HepG2 (cell line): ENCODE results near the gene TDP2. TPM values are rescaled to one million over a fixed set of nuclear protein-coding genes. Genes with fewer than 3 reads are reported as not detected.
A peak's percentile ranks its signal among the peaks of the same experiment; 100 is the strongest.

ENCODE experiments used
- ATAC-seq: fragments of 200-7000 bp; cut with Tn5 transposase; 3 replicates; pipeline ENCODE4 v1.9.1; 2020; ENCODE audit warnings: mild to moderate bottlenecking, moderate library complexity
- BruUV-seq: library from RNA; stranded (reverse); fragments of 400-500 nt; replicated peaks from 2 replicates; lab custom pipeline; 2021; lab: Mats Ljungman, UMichigan
- CTCF ChIA-PET: fragments of 300-600 bp; formaldehyde crosslinking; extraction: SDS; loops from one replicate; lab custom pipeline; 2021; ENCODE audit warnings: low total read pairs, inconsistent platforms, low intra/inter-chr PET ratio; lab: Yijun Ruan, JAX
- POLR2A ChIA-PET: fragments of 350-600 bp; sonication (Branson Sonifier 250); formaldehyde crosslinking; loops from one replicate; lab custom pipeline; 2020; ENCODE audit warnings: antibody characterized with exemption, inconsistent platforms; lab: Yijun Ruan, JAX
- DNase-seq: peaks from one replicate; pipeline ENCODE4 v3.0.0-alpha.2; 2015; ENCODE audit warnings: low spot score
- FAIRE-seq: peaks from 3 replicates; lab custom pipeline; 2011; peaks lifted over from hg19 to GRCh38; lab: Jason Lieb, UNC
- H2AFZ ChIP-seq: one replicate; pipeline ENCODE4 v1.6.1; 2011; ENCODE audit warnings: low read length, inconsistent platforms
- H3K27ac ChIP-seq: fragments of 300-600 bp; 3 replicates; pipeline ENCODE4 v1.8.0; 2011; ENCODE audit warnings: mixed run types, mild to moderate bottlenecking, mixed read lengths, low read length, inconsistent platforms; ENCODE audit not compliant: insufficient read depth; ENCODE audit errors: extremely low read length
- H3K27me3 ChIP-seq, 2 experiments: fragments of 200-600 bp in 1 of 2; 2 replicates in 1 of 2; 3 replicates in 1 of 2; pipeline versions ENCODE4 v1.6.0 to v1.8.0; 2011; ENCODE audit warnings: low read length in 2 of 2, mild to moderate bottlenecking in 2 of 2, moderate library complexity in 2 of 2, inconsistent platforms in 1 of 2; ENCODE audit not compliant: insufficient read depth in 2 of 2, control insufficient read depth in 1 of 2
- H3K36me3 ChIP-seq, 2 experiments: fragments of 200-600 bp in 1 of 2; replicated peaks in 1 of 2; 2 replicates in 1 of 2; 3 replicates in 1 of 2; pipeline versions ENCODE4 v1.5.1 to v1.8.0; 2011; ENCODE audit warnings: low read length in 2 of 2, inconsistent platforms in 1 of 2; ENCODE audit not compliant: insufficient read depth in 2 of 2, control insufficient read depth in 1 of 2
- H3K4me1 ChIP-seq: 2 replicates; pipeline ENCODE4 v1.5.1; 2012; ENCODE audit warnings: low read length, inconsistent platforms; ENCODE audit not compliant: insufficient read depth
- H3K4me2 ChIP-seq: 2 replicates; pipeline ENCODE4 v1.6.0; 2011; ENCODE audit warnings: low read depth, low read length, inconsistent platforms
- H3K4me3 ChIP-seq, 3 experiments: fragments of 200-600 bp in 1 of 3; sonication (generic), shearing (Covaris generic) in 1 of 3; replicated peaks in 1 of 3; 2 replicates each; pipeline ENCODE4 v1.5.1; 2011 to 2016; ENCODE audit warnings: low read length in 3 of 3, inconsistent platforms in 2 of 3, low read depth in 2 of 3, mild to moderate bottlenecking in 2 of 3, control low read depth in 1 of 3, mixed read lengths in 1 of 3; ENCODE audit not compliant: insufficient read depth in 1 of 3
- H3K79me2 ChIP-seq: one replicate; pipeline ENCODE4 v1.6.1; 2011; ENCODE audit warnings: low read length, inconsistent platforms; ENCODE audit not compliant: insufficient read depth
- H3K9ac ChIP-seq: 2 replicates; pipeline ENCODE4 v1.6.0; 2011; ENCODE audit warnings: mild to moderate bottlenecking, low read depth, low read length, inconsistent platforms; ENCODE audit not compliant: insufficient read depth
- H3K9me3 ChIP-seq: 2 replicates; pipeline ENCODE4 v1.5.1; 2012; ENCODE audit warnings: mild to moderate bottlenecking, low read length
- H4K20me1 ChIP-seq: 2 replicates; pipeline ENCODE4 v1.6.0; 2011; ENCODE audit warnings: inconsistent platforms, mild to moderate bottlenecking, low read length, moderate library complexity; ENCODE audit not compliant: insufficient read depth
- ATF7 ChIP-seq, 2 experiments: fragments of 450-650 bp in 1 of 2; sonication (generic) in 1 of 2; formaldehyde crosslinking in 1 of 2; IDR thresholded peaks; 2 replicates each; pipeline versions ENCODE4 v1.4.0 to v1.6.1; 2016 to 2020; ENCODE audit warnings: antibody characterized with exemption in 1 of 2, mild to moderate bottlenecking in 1 of 2, missing genetic modification reagents in 1 of 2
- CREB1 ChIP-seq, 2 experiments: fragments of 450-650 bp in 1 of 2; IDR thresholded peaks; 2 replicates each; pipeline ENCODE4 v1.6.1; 2016 to 2017; ENCODE audit warnings: control low read depth in 1 of 2, mild to moderate bottlenecking in 1 of 2, missing compliant biosample characterization in 1 of 2, missing genetic modification characterization in 1 of 2
- RFX5 ChIP-seq: IDR thresholded peaks from 2 replicates; pipeline ENCODE4 v1.6.1; 2011; ENCODE audit warnings: low read depth, low read length, improper control_type of control experiment
- SP4 ChIP-seq: sonication (generic); formaldehyde crosslinking; IDR thresholded peaks from 2 replicates; pipeline ENCODE4 v1.8.1; 2023; ENCODE audit warnings: mild to moderate bottlenecking, missing genetic modification reagents
- TFDP2 ChIP-seq: sonication (generic); formaldehyde crosslinking; IDR thresholded peaks from 2 replicates; pipeline ENCODE4 v1.4.0; 2020; ENCODE audit warnings: missing genetic modification reagents
- ZNF83 ChIP-seq: sonication (generic); formaldehyde crosslinking; IDR thresholded peaks from 2 replicates; pipeline ENCODE4 v1.4.0; 2020; ENCODE audit warnings: missing genetic modification reagents, mild to moderate bottlenecking, borderline replicate concordance
- WGBS: methylation state at CpG from one replicate; pipeline ENCODE4 v1.1.6; 2017; ENCODE audit warnings: low lambda C conversion rate; 5-methylcytosine and 5-hydroxymethylcytosine counted together
- in situ Hi-C: cut with HindIII; loops from 2 replicates; pipeline ENCODE4 v1.10.0; 2017; ENCODE audit warnings: low pct_unique_long_range_greater_than_20kb; ENCODE audit not compliant: extremely low pct_ligation_motif_present
- intact Hi-C: fragments of 100-400 bp; cut with micrococcal nuclease; formaldehyde crosslinking; loops from one replicate; pipeline ENCODE4 v1.10.0; 2022; ENCODE audit not compliant: unreplicated experiment
- polyA plus RNA-seq, 8 experiments: library from polyadenylated mRNA; depleted of rRNA in 3 of 8; stranded (reverse) in 7 of 8; unstranded in 1 of 8; fragments of >200 nt; fragmentation: Illumina TruSeq in 4 of 8; extraction: Trizol in 4 of 8; gene quantifications; 2 replicates each; pipeline versions ENCODE4 v1.2.1 to v1.2.3, GENCODE V29; 2011 to 2016; ENCODE audit warnings: low read depth in 4 of 8, missing spikeins in 1 of 8, mixed read lengths in 1 of 8; ENCODE audit not compliant: insufficient read depth in 1 of 8
- total RNA-seq, 5 experiments: library from RNA; depleted of rRNA; stranded (reverse); fragments of >200 nt; fragmentation: Illumina TruSeq; extraction: Trizol; gene quantifications; 2 replicates each; pipeline ENCODE4 v1.2.3, GENCODE V29; 2016; ENCODE audit warnings: low read depth in 1 of 5

Gene TDP2
- total and polyA plus RNA-seq, 2 of the 13 experiments (the other 11 are each of a cell fraction or from before 2014, with no cell fraction given) = 30.5 to 42.6 TPM

DNA sequence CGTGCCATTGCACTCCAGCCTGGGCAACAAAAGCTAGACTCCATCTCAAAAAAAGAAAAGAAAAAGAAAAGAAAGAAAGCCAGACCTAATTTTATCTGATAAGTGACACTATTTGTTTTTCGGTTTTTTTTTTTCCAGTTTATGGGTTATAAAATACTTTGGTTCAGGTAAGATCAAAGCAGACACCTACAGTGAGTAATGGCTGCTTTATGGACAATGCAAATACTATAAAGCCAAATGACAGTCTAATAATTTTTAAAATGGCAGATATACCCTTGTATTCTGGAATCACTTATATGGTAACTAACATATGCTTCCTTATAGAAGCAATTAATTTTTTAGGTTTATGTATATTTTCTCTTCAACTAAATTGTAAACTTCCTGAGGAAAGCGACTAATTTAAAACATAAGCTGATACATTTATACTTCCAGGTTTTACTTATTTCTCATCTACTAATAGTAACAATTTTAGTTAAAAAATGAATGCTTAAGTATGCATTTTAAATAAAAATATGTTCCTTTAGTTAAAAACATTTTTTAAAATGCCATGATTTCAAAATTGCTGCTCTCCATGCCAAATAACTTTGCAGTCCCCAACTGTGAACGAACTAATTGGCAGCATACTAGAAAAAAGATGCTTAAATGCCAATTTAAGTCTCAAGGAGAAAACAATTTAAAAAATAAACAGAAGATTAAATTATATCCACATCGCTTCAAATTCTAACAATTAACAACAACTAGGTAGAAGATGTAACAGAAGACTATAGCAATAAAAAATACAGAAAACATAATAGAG lies 59.2 kb downstream of the TDP2 start (continued):
- TF ChIP-seq ZNF83 (no peak), TFDP2 (no peak)

GRCh38 chr6:24606200-24606930 lies 60.3 kb downstream of the TDP2 start:
- WGBS = 57% methylated on average over 6 of the region's 6 CpGs
- intact Hi-C loops = no loop called here
- no peak overlapping the region for H2AFZ ChIP-seq
- H3K27me3 ChIP-seq = peaks cover 0 to 3% of the 10 kb centered on the region in 2 experiments; a peak in 1 of 5 replicates
- BruUV-seq = no TSS peak
- no peaks in the 10 kb centered on the region for H3K36me3 ChIP-seq
- H3K9me3 ChIP-seq = no peaks in the 10 kb centered on the region
- DNase-seq (no peak), ATAC-seq (no peak), FAIRE-seq (no peak)
- H3K4me2 ChIP-seq = no peak overlapping the region
- POLR2A ChIA-PET = no interaction called here
- TF ChIP-seq ATF7 (IDR thresholded peaks at IDR 0.05) (peak; percentile 85), ATF7 (CRISPR knock-in tag; IDR thresholded peaks at IDR 0.05) (no peak), SP4 (CRISPR knock-in tag) (no peak), CREB1 (IDR thresholded peaks at IDR 0.05) (peak; percentile 80), CREB1 (CRISPR knock-in tag; IDR thresholded peaks at IDR 0.05) (no peak), RFX5 (no peak)
- H3K79me2 ChIP-seq = no peaks in the 10 kb centered on the region
- H3K4me1 ChIP-seq = no peaks in the 10 kb centered on the region
- CTCF ChIA-PET = no interaction called here
- no peak overlapping the region for H3K27ac ChIP-seq
- no peak overlapping the region for H3K9ac ChIP-seq
- H4K20me1 ChIP-seq = no peaks in the 10 kb centered on the region
- in situ Hi-C loops = no loop called here
- H3K4me3 ChIP-seq = no peak overlapping the region
